Natural killer cell treated with Interleukin-12 subunit alpha and Interleukin-12 subunit beta and Interleukin-15 and Interleukin-18, amount 100 ng/mL, for 72 hours (primary cell): ENCODE results near the gene GALNT15. TPM values are rescaled to one million over a fixed set of nuclear protein-coding genes. Genes with fewer than 3 reads are reported as not detected.

ENCODE experiments used
- ATAC-seq, 2 donors: fragments of 150-1000 bp; cut with Tn5 transposase in 1 of 2; sonication (Bioruptor Pico), chemical (Tn5 transposase) in 1 of 2; 2 replicates each; pipeline ENCODE4 v1.10.0; 2021
- DNase-seq: peaks from one replicate; pipeline ENCODE4 v3.0.0; 2022; ENCODE audit warnings: low spot score
- H3K27ac Mint-ChIP-seq, 2 donors: 1 replicate in 1 of 2; 2 replicates in 1 of 2; pipeline ENCODE4 v1.8.0; 2022; ENCODE audit warnings: mixed read lengths in 2 of 2, mild to moderate bottlenecking in 1 of 2, moderate library complexity in 1 of 2
- H3K27me3 Mint-ChIP-seq, 2 donors: 1 replicate in 1 of 2; 2 replicates in 1 of 2; pipeline ENCODE4 v1.8.0; 2022; ENCODE audit warnings: mixed read lengths in 2 of 2
- H3K36me3 Mint-ChIP-seq: one replicate; pipeline ENCODE4 v1.8.0; 2022; ENCODE audit warnings: mixed read lengths
- H3K4me1 Mint-ChIP-seq, 2 donors: 1 replicate in 1 of 2; 2 replicates in 1 of 2; pipeline ENCODE4 v1.8.0; 2022; ENCODE audit warnings: low read depth in 2 of 2, mixed read lengths in 2 of 2, mild to moderate bottlenecking in 1 of 2
- H3K4me3 Mint-ChIP-seq: one replicate; pipeline ENCODE4 v1.8.0; 2022; ENCODE audit warnings: mixed read lengths
- H3K9me3 Mint-ChIP-seq: 2 replicates; pipeline ENCODE4 v1.8.0; 2022; ENCODE audit warnings: mixed read lengths
- total RNA-seq, 2 donors: library from RNA; stranded (reverse); gene quantifications; one replicate each; pipeline ENCODE4 v1.2.3, GENCODE V29; 2022

The GALNT15 gene
- total RNA-seq, 2 donors from 2014 or later = not detected

- Mint-ChIP-seq H3K4me1 (peaks cover 9 to 12% of the 10 kb centered on the region in 2 donors), H3K27me3 (peaks cover 14 to 42% of the 10 kb centered on the region in 2 donors), H3K27ac (no peak overlapping the region), H3K9me3 (no peaks in the 10 kb centered on the region), H3K4me3 (no peak overlapping the region), H3K36me3 (no peaks in the 10 kb centered on the region)
- ATAC-seq = no peak
- DNase-seq = no peak
Observed at GRCh38 chr3:16174976-16175901, 759 bp downstream of the GALNT15 start.

- H3K4me1 Mint-ChIP-seq = peaks cover 9 to 12% of the 10 kb centered on the region in 2 donors
- peaks cover 12 to 40% of the 10 kb centered on the region in 2 donors for H3K27me3 Mint-ChIP-seq
- no peak overlapping the region for H3K4me3 Mint-ChIP-seq
- no peaks in the 10 kb centered on the region for H3K9me3 Mint-ChIP-seq
- DNase-seq = no peak
- no peak for ATAC-seq
- H3K27ac Mint-ChIP-seq = no peak overlapping the region
- no peaks in the 10 kb centered on the region for H3K36me3 Mint-ChIP-seq
Observed at GRCh38 chr3:16176391-16177030, 2.0 kb downstream of the GALNT15 start.

- Mint-ChIP-seq H3K4me3 (no peak overlapping the region), H3K27ac (no peak overlapping the region), H3K9me3 (no peaks in the 10 kb centered on the region), H3K27me3 (peaks cover 12 to 35% of the 10 kb centered on the region in 2 donors), H3K36me3 (no peaks in the 10 kb centered on the region), H3K4me1 (peaks cover 9 to 12% of the 10 kb centered on the region in 2 donors)
- ATAC-seq = no peak
- DNase-seq = no peak
Observed at GRCh38 chr3:16177382-16177781, 2.9 kb downstream of the GALNT15 start.

DNA sequence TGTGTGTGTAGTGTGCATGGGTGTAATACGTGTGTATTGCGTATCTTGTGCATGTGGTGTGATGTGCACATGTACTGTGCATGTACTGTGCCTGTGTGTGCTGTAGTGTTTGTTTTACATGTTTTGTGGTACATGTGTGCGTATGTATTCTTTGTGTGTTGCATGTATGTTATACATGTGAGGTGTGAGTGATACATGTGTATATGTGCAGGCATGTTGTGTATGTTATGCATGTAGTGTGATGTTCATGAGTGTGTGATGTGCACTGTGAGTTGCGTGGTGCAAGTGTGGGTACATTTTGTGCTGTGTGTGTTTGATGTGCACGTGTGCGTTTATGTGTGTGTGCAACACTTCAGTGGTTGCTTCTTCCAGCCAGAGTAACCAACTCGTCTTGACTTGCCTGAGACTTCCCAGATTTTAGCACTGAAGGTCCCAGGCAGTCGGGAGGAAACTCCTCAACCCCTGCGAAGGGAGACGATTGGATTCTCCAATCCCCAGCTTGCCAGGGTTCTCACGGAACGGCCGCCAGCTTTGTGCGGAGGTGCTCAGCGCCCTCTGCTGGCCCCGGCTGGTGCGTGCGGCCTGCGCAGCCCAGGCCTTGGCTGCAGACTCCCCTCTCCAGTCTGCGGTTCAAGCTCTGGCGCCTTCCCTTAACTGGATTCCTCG lies 3.6 kb downstream of the GALNT15 start:
- no peak for DNase-seq
- peaks cover 12 to 30% of the 10 kb centered on the region in 2 donors for H3K27me3 Mint-ChIP-seq
- ATAC-seq = peak; percentile 73 to 77
- no peak overlapping the region for H3K27ac Mint-ChIP-seq
- H3K9me3 Mint-ChIP-seq = no peaks in the 10 kb centered on the region
- H3K36me3 Mint-ChIP-seq = no peaks in the 10 kb centered on the region
- H3K4me3 Mint-ChIP-seq = no peak overlapping the region
- peaks cover 9 to 12% of the 10 kb centered on the region in 2 donors for H3K4me1 Mint-ChIP-seq

- ATAC-seq = no peak
- Mint-ChIP-seq H3K27me3 (peaks cover 12 to 25% of the 10 kb centered on the region in 2 donors), H3K4me1 (peaks cover 9 to 12% of the 10 kb centered on the region in 2 donors), H3K36me3 (no peaks in the 10 kb centered on the region), H3K4me3 (no peak overlapping the region), H3K27ac (no peak overlapping the region), H3K9me3 (no peaks in the 10 kb centered on the region)
- no peak for DNase-seq
Observed at GRCh38 chr3:16178628-16178988, 4.1 kb downstream of the GALNT15 start.

DNA sequence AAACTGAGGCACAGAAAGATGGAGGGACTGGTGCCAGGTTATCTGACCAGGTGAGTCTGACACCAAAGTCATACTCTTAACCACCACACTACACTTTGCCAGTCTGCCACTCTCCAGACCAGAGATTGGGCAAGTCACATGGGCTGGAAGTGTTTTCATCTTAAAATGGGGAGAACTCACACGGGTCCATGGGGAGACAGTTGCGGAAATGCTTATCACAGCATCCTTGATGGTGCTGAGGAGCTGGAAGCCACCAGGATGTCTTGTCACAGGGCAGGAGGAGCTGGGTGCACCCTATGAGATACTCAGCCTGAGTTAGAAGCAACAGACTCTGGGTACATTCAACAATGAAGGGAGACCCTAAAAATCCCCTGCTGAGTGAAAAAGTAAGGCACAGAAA lies 4.8 kb downstream of the GALNT15 start:
- no peaks in the 10 kb centered on the region for H3K36me3 Mint-ChIP-seq
- no peaks in the 10 kb centered on the region for H3K9me3 Mint-ChIP-seq
- ATAC-seq (no peak), DNase-seq (no peak)
- no peak overlapping the region for H3K27ac Mint-ChIP-seq
- H3K4me3 Mint-ChIP-seq = no peak overlapping the region
- peaks cover 9 to 12% of the 10 kb centered on the region in 2 donors for H3K4me1 Mint-ChIP-seq
- peaks cover 8 to 18% of the 10 kb centered on the region in 2 donors for H3K27me3 Mint-ChIP-seq

DNA sequence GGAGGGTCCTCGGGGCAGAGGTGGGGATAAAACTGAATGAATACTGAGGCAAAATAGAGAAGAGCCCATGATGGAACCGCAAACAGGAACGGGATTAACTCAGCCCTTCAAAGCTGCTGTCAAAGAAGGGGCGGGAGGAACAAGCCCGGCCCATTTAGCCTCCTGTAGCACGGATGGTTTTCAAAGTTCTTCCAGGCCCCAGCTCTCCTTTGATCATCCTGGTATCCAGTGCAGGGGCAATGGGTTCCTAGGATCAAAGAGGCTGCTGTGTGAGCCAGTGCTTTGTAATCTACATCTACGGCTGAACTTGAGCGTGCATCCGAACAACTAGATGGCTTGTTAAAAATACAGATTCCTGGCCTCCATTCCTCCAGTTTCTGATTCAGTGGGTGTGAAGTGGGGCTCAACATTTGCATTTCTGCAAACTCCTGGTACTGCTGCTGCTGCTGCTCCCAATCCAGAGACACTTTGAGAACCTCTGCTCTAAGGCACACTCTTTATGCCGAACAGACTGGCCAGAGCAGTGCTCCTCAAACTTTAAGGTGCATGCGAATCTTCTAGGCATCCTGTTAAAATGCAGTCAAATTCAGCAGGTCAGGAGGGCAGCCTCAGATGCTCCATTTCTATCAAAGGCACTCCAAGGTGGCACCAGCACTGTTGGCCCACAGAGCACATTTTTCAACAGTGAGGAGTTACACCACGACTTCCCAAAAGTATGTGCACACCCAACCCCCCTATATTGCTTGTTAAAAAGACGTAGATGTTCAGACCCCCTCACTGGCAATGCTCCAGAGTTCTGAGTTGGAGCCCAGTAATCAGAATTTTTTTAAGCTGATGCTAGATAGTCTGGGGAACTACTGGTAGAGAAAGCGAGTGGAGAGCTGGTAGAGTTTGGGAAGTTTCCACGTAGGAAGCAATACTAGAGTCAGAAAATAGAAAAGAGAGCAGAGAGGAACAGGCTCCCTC lies 5.6 kb downstream of the GALNT15 start:
- H3K27ac Mint-ChIP-seq = no peak overlapping the region

DNA sequence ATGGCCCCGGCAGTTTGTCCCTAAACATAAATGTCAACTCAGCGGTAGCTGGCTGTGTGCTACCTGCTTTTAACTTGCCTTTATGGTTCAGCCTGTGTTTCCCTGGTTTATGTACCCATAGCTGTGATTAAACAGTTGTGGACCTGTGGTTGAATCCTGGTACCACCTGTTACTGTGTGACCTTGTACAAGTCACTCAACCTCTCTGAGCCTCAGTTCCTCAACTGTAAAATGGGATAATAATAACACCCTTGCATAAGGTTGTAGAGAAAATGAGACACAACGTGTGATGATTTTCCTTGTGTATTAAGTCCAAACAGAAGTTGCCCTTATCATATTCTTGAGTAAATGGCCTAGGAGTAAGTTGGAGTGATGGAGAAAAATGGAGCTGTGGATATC lies 6.3 kb downstream of the GALNT15 start:
- no peak for ATAC-seq
- no peak overlapping the region for H3K4me3 Mint-ChIP-seq
- peaks cover 8 to 14% of the 10 kb centered on the region in 2 donors for H3K27me3 Mint-ChIP-seq
- no peaks in the 10 kb centered on the region for H3K36me3 Mint-ChIP-seq
- DNase-seq = no peak
- no peak overlapping the region for H3K27ac Mint-ChIP-seq
- H3K4me1 Mint-ChIP-seq = peaks cover 9 to 12% of the 10 kb centered on the region in 2 donors
- no peaks in the 10 kb centered on the region for H3K9me3 Mint-ChIP-seq

More for the DNA sequence above, 5.6 kb downstream of the GALNT15 start:
- peaks cover 8 to 14% of the 10 kb centered on the region in 2 donors for H3K27me3 Mint-ChIP-seq
- no peaks in the 10 kb centered on the region for H3K36me3 Mint-ChIP-seq
- no peaks in the 10 kb centered on the region for H3K9me3 Mint-ChIP-seq
- ATAC-seq (no peak), DNase-seq (no peak)
- H3K4me3 Mint-ChIP-seq = no peak overlapping the region
- peaks cover 9 to 12% of the 10 kb centered on the region in 2 donors for H3K4me1 Mint-ChIP-seq

GRCh38 chr3:16181361-16181760 lies 6.9 kb downstream of the GALNT15 start:
- H3K4me3 Mint-ChIP-seq = no peak overlapping the region
- no peaks in the 10 kb centered on the region for H3K9me3 Mint-ChIP-seq
- ATAC-seq (no peak), DNase-seq (no peak)
- H3K4me1 Mint-ChIP-seq = peaks cover 10 to 16% of the 10 kb centered on the region in 2 donors
- H3K36me3 Mint-ChIP-seq = no peaks in the 10 kb centered on the region
- no peak overlapping the region for H3K27ac Mint-ChIP-seq
- H3K27me3 Mint-ChIP-seq = peaks cover 8 to 14% of the 10 kb centered on the region in 2 donors

DNA sequence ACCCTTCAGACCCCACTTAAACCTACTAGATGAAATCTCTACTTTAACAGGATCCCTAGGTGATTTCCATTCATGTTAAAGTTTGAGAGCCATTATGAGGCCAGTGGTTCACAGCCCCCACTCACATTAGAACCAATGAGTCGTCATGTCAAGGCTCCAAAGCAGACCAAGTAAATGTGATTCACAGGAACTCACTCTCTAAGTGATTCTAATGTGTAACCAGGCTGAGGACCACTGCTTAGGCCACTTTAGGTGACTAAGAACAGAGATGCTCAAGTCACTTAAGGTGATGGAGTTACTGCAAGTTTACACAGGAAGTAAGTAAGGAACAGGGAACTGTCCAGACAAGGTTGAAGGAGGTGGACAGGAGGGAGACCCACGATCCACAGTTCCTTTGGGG lies 7.7 kb downstream of the GALNT15 start:
- Mint-ChIP-seq H3K4me1 (peaks cover 14 to 21% of the 10 kb centered on the region in 2 donors), H3K9me3 (no peaks in the 10 kb centered on the region), H3K27me3 (peaks cover 10 to 11% of the 10 kb centered on the region in 2 donors), H3K27ac (no peak overlapping the region), H3K4me3 (no peak overlapping the region), H3K36me3 (no peaks in the 10 kb centered on the region)
- DNase-seq (no peak), ATAC-seq (no peak)

- Mint-ChIP-seq H3K27ac (no peak overlapping the region), H3K4me1 (peaks cover 14 to 21% of the 10 kb centered on the region in 2 donors), H3K36me3 (no peaks in the 10 kb centered on the region), H3K9me3 (no peaks in the 10 kb centered on the region), H3K27me3 (peaks cover 6 to 7% of the 10 kb centered on the region in 2 donors), H3K4me3 (no peak overlapping the region)
- DNase-seq = no peak
- no peak for ATAC-seq
Observed at GRCh38 chr3:16182612-16183011, 8.1 kb downstream of the GALNT15 start.

DNA sequence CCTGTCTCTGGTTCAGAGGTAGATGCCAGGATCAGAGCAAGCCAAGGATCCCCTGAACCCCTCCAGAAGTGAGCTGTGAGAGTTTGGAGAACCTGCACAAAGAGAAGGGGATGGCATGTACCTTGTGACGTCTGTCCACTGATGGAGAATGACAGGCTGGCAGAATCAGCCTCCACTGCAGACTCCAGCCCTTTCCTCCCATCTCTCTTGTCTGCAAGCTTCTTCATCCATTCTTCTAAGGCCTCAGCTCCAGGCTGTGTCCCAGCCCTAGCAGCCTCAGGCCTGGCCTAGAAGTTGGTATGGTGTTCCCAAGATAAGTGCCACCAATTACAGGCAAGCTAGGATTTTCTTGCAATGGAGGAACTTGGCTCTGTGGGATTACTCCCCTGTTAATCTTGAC lies 8.6 kb downstream of the GALNT15 start:
- no peak for DNase-seq
- no peaks in the 10 kb centered on the region for H3K36me3 Mint-ChIP-seq
- no peak overlapping the region for H3K4me3 Mint-ChIP-seq
- no peak overlapping the region for H3K27ac Mint-ChIP-seq
- H3K4me1 Mint-ChIP-seq = peaks cover 11 to 17% of the 10 kb centered on the region in 2 donors
- no peak for ATAC-seq
- H3K9me3 Mint-ChIP-seq = no peaks in the 10 kb centered on the region
- H3K27me3 Mint-ChIP-seq = peaks cover 2 to 8% of the 10 kb centered on the region in 2 donors
